Measurements from ENCODE around the gene MLEC. TPM values are rescaled to one million over a fixed set of nuclear protein-coding genes. Genes with fewer than 3 reads are reported as not detected.

The MLEC gene
- total RNA-seq, 1 donor from 2014 or later: 98.1 TPM

GRCh38 chr12:120737557-120738251 is 50.8 kb downstream of the MLEC start:
- no peak for DNase-seq
- TF ChIP-seq, protein P1, sequence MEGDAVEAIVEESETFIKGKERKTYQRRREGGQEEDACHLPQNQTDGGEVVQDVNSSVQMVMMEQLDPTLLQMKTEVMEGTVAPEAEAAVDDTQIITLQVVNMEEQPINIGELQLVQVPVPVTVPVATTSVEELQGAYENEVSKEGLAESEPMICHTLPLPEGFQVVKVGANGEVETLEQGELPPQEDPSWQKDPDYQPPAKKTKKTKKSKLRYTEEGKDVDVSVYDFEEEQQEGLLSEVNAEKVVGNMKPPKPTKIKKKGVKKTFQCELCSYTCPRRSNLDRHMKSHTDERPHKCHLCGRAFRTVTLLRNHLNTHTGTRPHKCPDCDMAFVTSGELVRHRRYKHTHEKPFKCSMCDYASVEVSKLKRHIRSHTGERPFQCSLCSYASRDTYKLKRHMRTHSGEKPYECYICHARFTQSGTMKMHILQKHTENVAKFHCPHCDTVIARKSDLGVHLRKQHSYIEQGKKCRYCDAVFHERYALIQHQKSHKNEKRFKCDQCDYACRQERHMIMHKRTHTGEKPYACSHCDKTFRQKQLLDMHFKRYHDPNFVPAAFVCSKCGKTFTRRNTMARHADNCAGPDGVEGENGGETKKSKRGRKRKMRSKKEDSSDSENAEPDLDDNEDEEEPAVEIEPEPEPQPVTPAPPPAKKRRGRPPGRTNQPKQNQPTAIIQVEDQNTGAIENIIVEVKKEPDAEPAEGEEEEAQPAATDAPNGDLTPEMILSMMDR (IDR thresholded peaks at IDR 0.05): no peak
- peaks cover 21% of the 10 kb centered on the region for H3K36me3 ChIP-seq
- H3K27ac ChIP-seq: no peak overlapping the region
- H3K4me3 ChIP-seq: no peak overlapping the region
- H3K27me3 ChIP-seq (ENCODE audit: low read depth): no peaks in the 10 kb centered on the region
- no peaks in the 10 kb centered on the region for H3K9me3 ChIP-seq
- ATAC-seq: no peak
- no peaks in the 10 kb centered on the region for H3K4me1 ChIP-seq
- intact Hi-C loops (cut with DNase I): no loop called here

DNA sequence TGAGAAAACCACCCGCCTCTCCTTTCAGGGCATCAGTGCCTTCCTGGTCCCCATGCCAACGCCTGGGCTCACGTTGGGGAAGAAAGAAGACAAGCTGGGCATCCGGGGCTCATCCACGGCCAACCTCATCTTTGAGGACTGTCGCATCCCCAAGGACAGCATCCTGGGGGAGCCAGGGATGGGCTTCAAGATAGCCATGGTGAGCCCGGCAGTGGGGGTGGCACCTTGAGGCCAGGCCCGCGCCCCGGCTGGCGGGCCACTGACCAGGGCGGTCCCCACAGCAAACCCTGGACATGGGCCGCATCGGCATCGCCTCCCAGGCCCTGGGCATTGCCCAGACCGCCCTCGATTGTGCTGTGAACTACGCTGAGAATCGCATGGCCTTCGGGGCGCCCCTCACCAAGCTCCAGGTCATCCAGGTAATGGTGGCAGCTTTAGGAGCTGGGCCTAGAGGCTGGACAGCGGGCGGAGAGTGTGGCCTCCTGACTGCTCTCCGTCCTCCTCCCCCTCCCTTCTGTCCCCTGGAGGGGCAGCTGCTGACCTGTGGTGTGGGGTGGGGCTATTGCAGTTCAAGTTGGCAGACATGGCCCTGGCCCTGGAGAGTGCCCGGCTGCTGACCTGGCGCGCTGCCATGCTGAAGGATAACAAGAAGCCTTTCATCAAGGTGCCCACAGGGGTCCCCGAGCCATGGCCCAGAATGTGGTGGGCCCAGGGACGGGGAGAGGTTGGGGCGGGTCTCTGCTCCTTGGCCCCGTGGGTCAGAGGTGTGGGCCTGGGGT is 51.5 kb downstream of the MLEC start:
- Histone ChIP-seq H3K27ac (no peak overlapping the region), H3K27me3 (ENCODE audit: low read depth) (no peaks in the 10 kb centered on the region), H3K4me3 (no peak overlapping the region), H3K4me1 (no peaks in the 10 kb centered on the region), H3K36me3 (peaks cover 21% of the 10 kb centered on the region), H3K9me3 (no peaks in the 10 kb centered on the region)
- DNase-seq: no peak
- intact Hi-C loops (cut with DNase I): no loop called here
- TF ChIP-seq, protein P1 (IDR thresholded peaks at IDR 0.05): no peak
- no peak for ATAC-seq

DNA sequence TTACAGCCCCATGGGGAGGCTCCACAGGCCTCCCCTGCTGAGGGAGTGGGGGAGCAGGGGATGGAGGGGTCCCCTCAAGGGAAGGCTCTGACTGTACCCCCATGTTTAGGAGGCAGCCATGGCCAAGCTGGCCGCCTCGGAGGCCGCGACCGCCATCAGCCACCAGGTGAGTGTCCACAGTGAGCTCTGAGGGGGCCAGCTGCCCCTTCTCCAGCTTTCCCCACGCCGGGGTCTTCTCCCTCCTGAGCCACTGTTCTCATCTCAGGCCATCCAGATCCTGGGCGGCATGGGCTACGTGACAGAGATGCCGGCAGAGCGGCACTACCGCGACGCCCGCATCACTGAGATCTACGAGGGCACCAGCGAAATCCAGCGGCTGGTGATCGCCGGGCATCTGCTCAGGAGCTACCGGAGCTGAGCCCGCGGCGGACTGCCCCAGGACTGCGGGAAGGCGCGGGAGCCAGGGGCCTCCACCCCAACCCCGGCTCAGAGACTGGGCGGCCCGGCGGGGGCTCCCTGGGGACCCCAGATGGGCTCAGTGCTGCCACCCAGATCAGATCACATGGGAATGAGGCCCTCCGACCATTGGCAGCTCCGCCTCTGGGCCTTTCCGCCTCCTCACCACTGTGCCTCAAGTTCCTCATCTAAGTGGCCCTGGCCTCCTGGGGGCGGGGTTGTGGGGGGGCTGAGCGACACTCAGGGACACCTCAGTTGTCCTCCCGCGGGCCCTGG is 52.2 kb downstream of the MLEC start:
- ATAC-seq (no peak), DNase-seq (no peak)
- Histone ChIP-seq H3K4me3 (no peak overlapping the region), H3K9me3 (no peaks in the 10 kb centered on the region), H3K27me3 (ENCODE audit: low read depth) (no peaks in the 10 kb centered on the region), H3K36me3 (peaks cover 21% of the 10 kb centered on the region), H3K27ac (no peak overlapping the region), H3K4me1 (no peaks in the 10 kb centered on the region)
- TF ChIP-seq, protein P1 (IDR thresholded peaks at IDR 0.05): no peak
- intact Hi-C loops (cut with DNase I): no loop called here

DNA sequence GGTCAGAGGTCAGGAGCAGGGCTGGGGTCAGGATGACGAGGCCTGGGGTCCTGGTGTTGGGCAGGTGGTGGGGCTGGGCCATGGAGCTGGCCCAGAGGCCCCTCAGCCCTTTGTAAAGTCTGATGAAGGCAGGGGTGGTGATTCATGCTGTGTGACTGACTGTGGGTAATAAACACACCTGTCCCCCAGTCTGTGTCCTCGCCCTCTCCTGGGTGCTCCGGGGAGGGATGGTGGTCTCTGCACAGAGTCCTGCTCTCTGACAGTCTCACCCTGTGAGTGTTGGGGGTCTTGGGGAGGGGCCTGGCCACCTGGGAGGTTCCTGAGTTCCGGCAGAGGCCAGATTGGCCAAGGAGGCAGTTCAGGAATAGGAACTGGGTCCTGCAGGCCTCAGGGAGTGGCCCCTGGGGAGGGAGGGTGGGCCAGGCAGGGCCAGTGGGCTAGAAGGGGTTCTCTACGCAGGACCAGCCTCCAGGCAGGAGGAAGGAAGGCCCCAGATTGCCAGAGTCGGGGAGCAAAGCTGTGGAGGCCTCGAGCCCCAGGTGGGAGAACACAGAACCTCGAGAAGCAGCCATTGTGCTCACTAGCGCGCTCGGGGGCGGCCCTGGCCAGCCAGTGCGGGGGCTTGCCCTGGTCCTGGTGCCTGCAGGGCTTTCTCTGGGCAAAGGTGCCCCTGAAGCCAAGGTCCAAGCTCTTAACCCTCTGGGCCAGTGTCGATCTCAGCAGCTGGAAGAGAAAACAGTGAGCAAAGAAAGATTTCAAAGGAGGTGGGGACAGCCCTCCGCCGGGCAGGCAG is 53.1 kb downstream of the MLEC start:
- Histone ChIP-seq H3K4me3 (no peak overlapping the region), H3K36me3 (peaks cover 21% of the 10 kb centered on the region), H3K9me3 (no peaks in the 10 kb centered on the region), H3K27me3 (ENCODE audit: low read depth) (no peaks in the 10 kb centered on the region), H3K27ac (no peak overlapping the region), H3K4me1 (no peaks in the 10 kb centered on the region)
- TF ChIP-seq, protein P1 (IDR thresholded peaks at IDR 0.05): no peak
- DNase-seq: no peak
- no peak for ATAC-seq
- intact Hi-C loops (cut with DNase I): no loop called here

DNA sequence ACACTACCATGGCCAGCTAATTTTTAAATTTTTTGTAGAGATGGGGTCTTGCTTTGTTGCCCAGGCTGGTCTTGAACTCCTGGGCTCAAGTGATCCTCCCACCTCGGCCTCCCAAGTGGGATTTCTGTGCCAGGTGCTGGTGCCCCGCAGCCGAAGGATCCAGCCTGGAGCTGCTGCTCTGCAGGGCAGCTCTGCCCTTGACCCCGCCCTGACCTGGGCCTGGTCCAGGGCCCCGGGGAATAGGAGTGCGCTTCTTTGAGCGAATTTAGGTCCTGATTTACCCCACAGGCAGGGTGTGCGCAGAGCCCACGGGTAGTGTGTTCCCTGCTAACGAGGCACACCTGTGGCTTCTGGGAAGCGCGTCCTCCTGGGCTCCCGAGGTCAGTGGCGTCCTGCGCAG is 53.9 kb downstream of the MLEC start:
- no peaks in the 10 kb centered on the region for H3K27me3 ChIP-seq (ENCODE audit: low read depth)
- H3K4me1 ChIP-seq: no peaks in the 10 kb centered on the region
- no peak overlapping the region for H3K4me3 ChIP-seq
- no peak overlapping the region for H3K27ac ChIP-seq
- TF ChIP-seq, protein P1 (IDR thresholded peaks at IDR 0.05): no peak
- H3K9me3 ChIP-seq: no peaks in the 10 kb centered on the region
- peaks cover 21% of the 10 kb centered on the region for H3K36me3 ChIP-seq
- DNase-seq: no peak
- intact Hi-C loops (cut with DNase I): no loop called here
- no peak for ATAC-seq

Data from lower lobe of right lung (tissue), 2 donors.